GM19468 (cell line): ENCODE measurements around the gene RAB39B.

Source experiments
- ATAC-seq: cut with Tn5 transposase; IDR thresholded peaks from one replicate; pipeline ENCODE4 v1.9.1; 2021; ENCODE audit warnings: mild to moderate bottlenecking, moderate library complexity, moderate number of reproducible peaks; ENCODE audit not compliant: unreplicated experiment; ENCODE audit errors: extremely low read depth

Gene RAB39B

GRCh38 chrX:155216179-155216939 is 47.9 kb downstream of the RAB39B start, which contains the start of gene VBP1:
Gene VBP1, plus strand, starts transcription at chrX:155216460. Its CDS starts 23 bp downstream, at chrX:155216483.
- peak; percentile 90 for ATAC-seq

- ATAC-seq: no peak
Measured at GRCh38 chrX:155215443-155216178, 48.7 kb downstream of the RAB39B start.

GRCh38 chrX:155213731-155214130 is 50.6 kb downstream of the RAB39B start:
- no peak for ATAC-seq

GRCh38 chrX:155211208-155211607 is 53.1 kb downstream of the RAB39B start:
- ATAC-seq: no peak
